Stimulated activated CD4-positive, alpha-beta T cell treated with anti-CD3 and anti-CD28 coated beads, Interleukin-12 subunit alpha, Interleukin-12 subunit beta, amount 100 ng/mL, for 48 hours (primary cell): ENCODE measurements around the gene ZNF385D.

Experiments
- DNase-seq, 3 donors: peaks; one replicate each; pipeline ENCODE4 v3.0.0-alpha.2; 2020; ENCODE audit warnings: low read depth in 2 of 3, low spot score in 1 of 3

The ZNF385D gene

GRCh38 chr3:21750831-21751391 lies at the start of gene ZNF385D:
ZNF385D (minus strand) TSS chr3:21751210; CDS start chr3:21750916, 294 bp downstream.
- DNase-seq = no peak

- DNase-seq = no peak
These were observed 47.5 kb upstream of the ZNF385D start for GRCh38 chr3:21798356-21799088.

GRCh38 chr3:21795921-21796320 lies 44.9 kb upstream of the ZNF385D start:
- DNase-seq = no peak

- no peak for DNase-seq
These were observed 44.3 kb upstream of the ZNF385D start for GRCh38 chr3:21795152-21795837.

- DNase-seq = no peak
These were observed 43.3 kb upstream of the ZNF385D start for GRCh38 chr3:21794291-21794690.

- DNase-seq = no peak
These were observed 41.2 kb upstream of the ZNF385D start for GRCh38 chr3:21792176-21792575.

GRCh38 chr3:21791356-21791755 lies 40.3 kb upstream of the ZNF385D start:
- DNase-seq = no peak

- no peak for DNase-seq
These were observed 39.5 kb upstream of the ZNF385D start for GRCh38 chr3:21790466-21790865.

GRCh38 chr3:21789730-21790129 lies 38.7 kb upstream of the ZNF385D start:
- no peak for DNase-seq

GRCh38 chr3:21786438-21786797 lies 35.4 kb upstream of the ZNF385D start:
- DNase-seq = no peak

- DNase-seq = no peak
These were observed 34.9 kb upstream of the ZNF385D start for GRCh38 chr3:21785765-21786437.

- no peak for DNase-seq
These were observed 32.8 kb upstream of the ZNF385D start for GRCh38 chr3:21783839-21784238.

GRCh38 chr3:21781355-21781754 lies 30.3 kb upstream of the ZNF385D start:
- DNase-seq = no peak

GRCh38 chr3:21779909-21780308 lies 28.9 kb upstream of the ZNF385D start:
- DNase-seq = no peak

- no peak for DNase-seq
These were observed 27.7 kb upstream of the ZNF385D start for GRCh38 chr3:21778715-21779114.

- no peak for DNase-seq
These were observed 26.8 kb upstream of the ZNF385D start for GRCh38 chr3:21777821-21778220.

GRCh38 chr3:21766002-21766401 lies 15.0 kb upstream of the ZNF385D start:
- no peak for DNase-seq

- DNase-seq = no peak
These were observed 4.9 kb upstream of the ZNF385D start for GRCh38 chr3:21755896-21756295.

GRCh38 chr3:21754839-21755238 lies 3.8 kb upstream of the ZNF385D start:
- DNase-seq = no peak

- no peak for DNase-seq
These were observed 1.8 kb upstream of the ZNF385D start for GRCh38 chr3:21752749-21753347.

- no peak for DNase-seq
These were observed 876 bp upstream of the ZNF385D start for GRCh38 chr3:21751886-21752285.
